HG03457 (cell line): Measurements from ENCODE around the gene KREMEN2.
A peak's percentile ranks its signal among the peaks of the same experiment; 100 is the strongest.

ENCODE experiments used
- ATAC-seq: cut with Tn5 transposase; IDR thresholded peaks from one replicate; pipeline ENCODE4 v1.9.1; 2021; ENCODE audit warnings: moderate number of reproducible peaks; ENCODE audit not compliant: unreplicated experiment

The KREMEN2 gene

GRCh38 chr16:2976201-2976600 is 12.1 kb downstream of the KREMEN2 start:
- no peak for ATAC-seq

GRCh38 chr16:2976673-2977072 is 12.6 kb downstream of the KREMEN2 start:
- no peak for ATAC-seq

- no peak for ATAC-seq
These were observed 13.4 kb downstream of the KREMEN2 start for GRCh38 chr16:2977440-2977839.

- ATAC-seq: peak; percentile 19
These were observed 15.7 kb downstream of the KREMEN2 start for GRCh38 chr16:2979669-2980226.

GRCh38 chr16:2980227-2981176 is 16.4 kb downstream of the KREMEN2 start, which contains the start of gene PKMYT1:
TSS of gene PKMYT1 (minus strand) at chr16:2980446. CDS start at chr16:2979657, 789 bp downstream.
- peak; percentile 48 for ATAC-seq

GRCh38 chr16:2981177-2981898 is 17.3 kb downstream of the KREMEN2 start:
- ATAC-seq: no peak

- ATAC-seq: no peak
These were observed 17.8 kb downstream of the KREMEN2 start for GRCh38 chr16:2981899-2982250.

- no peak for ATAC-seq
These were observed 18.3 kb downstream of the KREMEN2 start for GRCh38 chr16:2982402-2982801.

GRCh38 chr16:2983706-2984136 is 19.6 kb downstream of the KREMEN2 start:
- no peak for ATAC-seq

- ATAC-seq: no peak
These were observed 21.4 kb downstream of the KREMEN2 start for GRCh38 chr16:2985462-2985861.

- no peak for ATAC-seq
These were observed 21.8 kb downstream of the KREMEN2 start for GRCh38 chr16:2985893-2986355.

- ATAC-seq: no peak
These were observed 22.6 kb downstream of the KREMEN2 start for GRCh38 chr16:2986623-2987188.

- no peak for ATAC-seq
These were observed 23.2 kb downstream of the KREMEN2 start for GRCh38 chr16:2987286-2987685.

- ATAC-seq: no peak
These were observed 23.8 kb downstream of the KREMEN2 start for GRCh38 chr16:2987833-2988232.

- ATAC-seq: no peak
These were observed 24.6 kb downstream of the KREMEN2 start for GRCh38 chr16:2988590-2989099.

GRCh38 chr16:2990891-2991290 is 26.8 kb downstream of the KREMEN2 start:
- no peak for ATAC-seq

- ATAC-seq: no peak
These were observed 27.6 kb downstream of the KREMEN2 start for GRCh38 chr16:2991566-2992261.

GRCh38 chr16:2992383-2993081 is 28.5 kb downstream of the KREMEN2 start:
- no peak for ATAC-seq

- no peak for ATAC-seq
These were observed 32.2 kb downstream of the KREMEN2 start for GRCh38 chr16:2996298-2996697.

- no peak for ATAC-seq
These were observed 35.9 kb downstream of the KREMEN2 start for GRCh38 chr16:2999929-3000328.
